Colonic mucosa (tissue), 4 donors: Measurements from ENCODE around the gene ST3GAL2. TPM values are rescaled to one million over a fixed set of nuclear protein-coding genes. Genes with fewer than 3 reads are reported as not detected.
A peak's percentile ranks its signal among the peaks of the same experiment; 100 is the strongest.

Experiments used
- DNase-seq: peaks from one replicate; pipeline ENCODE4 v3.0.0-alpha.2; 2020
- H3K27ac ChIP-seq: fragments of 200-600 bp; one replicate; pipeline ENCODE4 v1.8.0; 2021
- H3K27me3 ChIP-seq: fragments of 200-600 bp; one replicate; pipeline ENCODE4 v1.8.0; 2021
- H3K36me3 ChIP-seq: fragments of 200-600 bp; one replicate; pipeline ENCODE4 v1.8.0; 2021
- H3K4me1 ChIP-seq: fragments of 200-600 bp; one replicate; pipeline ENCODE4 v1.8.0; 2021; ENCODE audit warnings: mild to moderate bottlenecking
- H3K4me3 ChIP-seq: fragments of 200-600 bp; one replicate; pipeline ENCODE4 v1.8.0; 2021
- H3K9ac ChIP-seq, 2 donors: one replicate each; pipeline ENCODE4 v1.7.0; 2013; ENCODE audit warnings: control low read depth in 2 of 2, low read depth in 2 of 2, low read length in 2 of 2
- H3K9me3 ChIP-seq: fragments of 200-600 bp; one replicate; pipeline ENCODE4 v1.8.0; 2021
- intact Hi-C: fragments of 100-400 bp; cut with DNase I; formaldehyde crosslinking; loops from one replicate; pipeline ENCODE4 v1.14.1; 2022
- total RNA-seq, 2 donors: library from RNA; stranded (reverse); fragmentation: NEBNext Ultra II Directional in 1 of 2; extraction: Animal tissue kit (Norgen Biotek cat#: 25700) in 1 of 2; gene quantifications; one replicate each; pipeline ENCODE4 v1.2.1, GENCODE V29; 2021
- TF ChIP-seq, protein P1 (sequence below): fragments of 200-600 bp; IDR thresholded peaks from one replicate; pipeline ENCODE4 v1.8.0; 2022; ENCODE audit warnings: antibody characterized with exemption, mild to moderate bottlenecking
- donor health status: healthy.
- donor health status: DM: no; HTN: no; CAD: no.
- donor health status: DM: no; HTN: no; CAD: no.

The ST3GAL2 gene
- total RNA-seq, 2 donors from 2014 or later = 6.9 to 8.1 TPM

DNA sequence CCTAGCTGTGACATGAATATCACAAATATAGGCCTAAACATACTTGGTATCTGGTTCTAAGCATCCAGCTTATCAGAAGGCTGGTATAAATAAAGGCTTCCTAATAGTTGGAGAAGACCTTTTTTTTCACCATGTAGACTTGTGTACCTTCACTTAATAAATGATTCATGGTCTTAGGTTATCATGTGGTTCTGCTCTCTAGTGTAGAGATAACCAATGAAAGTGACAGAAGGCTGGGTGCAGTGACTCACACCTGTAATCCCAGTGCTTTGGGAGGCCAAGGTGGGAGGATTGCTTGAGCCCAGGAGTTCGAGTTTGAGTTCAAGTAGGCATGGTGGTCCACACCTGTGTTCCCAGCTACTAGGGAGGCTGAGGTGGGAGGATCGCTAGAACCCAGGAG lies 89.1 kb downstream of the ST3GAL2 start:
- TF ChIP-seq, protein P1, sequence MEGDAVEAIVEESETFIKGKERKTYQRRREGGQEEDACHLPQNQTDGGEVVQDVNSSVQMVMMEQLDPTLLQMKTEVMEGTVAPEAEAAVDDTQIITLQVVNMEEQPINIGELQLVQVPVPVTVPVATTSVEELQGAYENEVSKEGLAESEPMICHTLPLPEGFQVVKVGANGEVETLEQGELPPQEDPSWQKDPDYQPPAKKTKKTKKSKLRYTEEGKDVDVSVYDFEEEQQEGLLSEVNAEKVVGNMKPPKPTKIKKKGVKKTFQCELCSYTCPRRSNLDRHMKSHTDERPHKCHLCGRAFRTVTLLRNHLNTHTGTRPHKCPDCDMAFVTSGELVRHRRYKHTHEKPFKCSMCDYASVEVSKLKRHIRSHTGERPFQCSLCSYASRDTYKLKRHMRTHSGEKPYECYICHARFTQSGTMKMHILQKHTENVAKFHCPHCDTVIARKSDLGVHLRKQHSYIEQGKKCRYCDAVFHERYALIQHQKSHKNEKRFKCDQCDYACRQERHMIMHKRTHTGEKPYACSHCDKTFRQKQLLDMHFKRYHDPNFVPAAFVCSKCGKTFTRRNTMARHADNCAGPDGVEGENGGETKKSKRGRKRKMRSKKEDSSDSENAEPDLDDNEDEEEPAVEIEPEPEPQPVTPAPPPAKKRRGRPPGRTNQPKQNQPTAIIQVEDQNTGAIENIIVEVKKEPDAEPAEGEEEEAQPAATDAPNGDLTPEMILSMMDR = no peak
- Histone ChIP-seq H3K27ac (no peak overlapping the region), H3K9me3 (no peaks in the 10 kb centered on the region), H3K36me3 (peaks cover 4% of the 10 kb centered on the region), H3K9ac (no peak overlapping the region), H3K4me1 (peaks cover 7% of the 10 kb centered on the region), H3K27me3 (no peaks in the 10 kb centered on the region), H3K4me3 (no peak overlapping the region)
- intact Hi-C loops = loop anchor here (5.0 kb wide), 1 partner anchor 57 kb away; no protein-coding TSS in a partner anchor
- DNase-seq = no peak

GRCh38 chr16:70348991-70349390 lies 89.9 kb downstream of the ST3GAL2 start:
- H3K4me3 ChIP-seq = no peak overlapping the region
- no peaks in the 10 kb centered on the region for H3K27me3 ChIP-seq
- intact Hi-C loops = loop anchor here (5.0 kb wide), 1 partner anchor 57 kb away; no protein-coding TSS in a partner anchor
- TF ChIP-seq, protein P1 = no peak
- no peak for DNase-seq
- H3K27ac ChIP-seq = no peak overlapping the region
- peaks cover 4% of the 10 kb centered on the region for H3K36me3 ChIP-seq
- peaks cover 7% of the 10 kb centered on the region for H3K4me1 ChIP-seq
- no peaks in the 10 kb centered on the region for H3K9me3 ChIP-seq
- no peak overlapping the region for H3K9ac ChIP-seq

GRCh38 chr16:70345840-70346239 lies 93.1 kb downstream of the ST3GAL2 start:
- Histone ChIP-seq H3K4me1 (peaks cover 7% of the 10 kb centered on the region), H3K27ac (no peak overlapping the region), H3K9me3 (no peaks in the 10 kb centered on the region), H3K36me3 (no peaks in the 10 kb centered on the region), H3K4me3 (peak overlapping the region; percentile 63), H3K9ac (peak overlapping the region; percentile 43 to 76), H3K27me3 (no peaks in the 10 kb centered on the region)
- intact Hi-C loops = loop anchor here (5.0 kb wide), 1 partner anchor 54 kb away; no protein-coding TSS in a partner anchor
- TF ChIP-seq, protein P1 = no peak
- no peak for DNase-seq

GRCh38 chr16:70342016-70342415 lies 96.9 kb downstream of the ST3GAL2 start:
- intact Hi-C loops = no loop called here
- TF ChIP-seq, protein P1 = no peak

GRCh38 chr16:70341600-70341999 lies 97.3 kb downstream of the ST3GAL2 start:
- no peaks in the 10 kb centered on the region for H3K4me1 ChIP-seq
- no peak for DNase-seq
- no peak overlapping the region for H3K27ac ChIP-seq
- intact Hi-C loops = no loop called here
- H3K9me3 ChIP-seq = no peaks in the 10 kb centered on the region
- no peaks in the 10 kb centered on the region for H3K27me3 ChIP-seq
- TF ChIP-seq, protein P1 = no peak
- no peaks in the 10 kb centered on the region for H3K36me3 ChIP-seq
- no peak overlapping the region for H3K9ac ChIP-seq
- no peak overlapping the region for H3K4me3 ChIP-seq

More at GRCh38 chr16:70342016-70342415, 96.9 kb downstream of the ST3GAL2 start:
- Histone ChIP-seq H3K9me3 (no peaks in the 10 kb centered on the region), H3K36me3 (no peaks in the 10 kb centered on the region), H3K27ac (no peak overlapping the region), H3K9ac (no peak overlapping the region), H3K4me1 (no peaks in the 10 kb centered on the region), H3K27me3 (no peaks in the 10 kb centered on the region), H3K4me3 (no peak overlapping the region)
- DNase-seq = no peak
